Neural cell (in vitro differentiated cells): ENCODE data around the gene TCEAL4.

Source experiments
- CTCF ChIP-seq: fragments of 450-650 bp; IDR thresholded peaks from 2 replicates; pipeline ENCODE4 v1.5.1; 2014; ENCODE audit warnings: antibody characterized with exemption, mild to moderate bottlenecking, moderate library complexity; ENCODE audit not compliant: poor library complexity, severe bottlenecking
- EP300 ChIP-seq: fragments of 450-650 bp; conservative IDR thresholded peaks from 2 replicates; pipeline ENCODE4 v1.6.1; 2014; ENCODE audit warnings: antibody characterized with exemption, mild to moderate bottlenecking, moderate library complexity; ENCODE audit not compliant: poor library complexity, severe bottlenecking
- EZH2 ChIP-seq: fragments of 200-600, 300-800 bp; shearing (Covaris generic), sonication (generic); IDR thresholded peaks from 2 replicates; pipeline ENCODE4 v1.6.1; 2014; ENCODE audit warnings: antibody characterized with exemption, low read length, borderline replicate concordance, mild to moderate bottlenecking; ENCODE audit not compliant: insufficient read depth, poor library complexity, severe bottlenecking
- POLR2AphosphoS5 ChIP-seq: IDR thresholded peaks from 2 replicates; pipeline ENCODE4 v1.6.1; 2012
- RAD21 ChIP-seq: fragments of 450-650 bp; conservative IDR thresholded peaks from 2 replicates; pipeline ENCODE4 v1.6.1; 2014; ENCODE audit warnings: antibody characterized with exemption, mild to moderate bottlenecking, moderate library complexity
- REST ChIP-seq: IDR thresholded peaks from 2 replicates; pipeline ENCODE4 v1.6.1; 2012; ENCODE audit warnings: borderline replicate concordance
- SMC3 ChIP-seq: fragments of 450-650 bp; conservative IDR thresholded peaks from 2 replicates; pipeline ENCODE4 v1.6.1; 2014; ENCODE audit warnings: antibody characterized with exemption, mild to moderate bottlenecking, moderate library complexity; ENCODE audit not compliant: poor library complexity
- TAF1 ChIP-seq: IDR thresholded peaks from 2 replicates; pipeline ENCODE4 v1.6.1; 2012; ENCODE audit warnings: low read depth

- TF ChIP-seq SMC3 (no peak), CTCF (no peak), EP300 (no peak), POLR2AphosphoS5 (no peak), TAF1 (no peak), EZH2 (no peak), RAD21 (no peak), REST (no peak)
These were observed 13.6 kb upstream of the TCEAL4 start for GRCh38 chrX:103571726-103572125.
